ENCODE measurements around the gene ZNF14. TPM values are rescaled to one million over a fixed set of nuclear protein-coding genes. Genes with fewer than 3 reads are reported as not detected.

ZNF14 gene
- total and polyA plus RNA-seq, 2 of the 13 experiments (the other 11 are each of a cell fraction or from before 2014, with no cell fraction given) = 1.9 to 6.2 TPM

GRCh38 chr19:19775891-19776205, 42.9 kb upstream of the ZNF14 start:
- TSS peak; percentile 98 for BruUV-seq (replicated peaks)
- H3K9ac ChIP-seq (ENCODE audit: insufficient read depth, low read depth, low read length) = peak overlapping the region; percentile 76
- no peak for DNase-seq (ENCODE audit: low spot score)
- H3K9me3 ChIP-seq (ENCODE audit: low read length) = no peaks in the 10 kb centered on the region
- H4K20me1 ChIP-seq (ENCODE audit: insufficient read depth, low read length) = no peaks in the 10 kb centered on the region
- peak overlapping the region; percentile 62 to 99 (median 82) for H3K4me3 ChIP-seq (replicated peaks in 1 of 3; ENCODE audit: insufficient read depth in 1 of 3, low read depth in 2 of 3, low read length in 3 of 3)
- H3K4me2 ChIP-seq (ENCODE audit: low read depth, low read length) = peak overlapping the region; percentile 85
- FAIRE-seq = no peak
- ChIA-PET CTCF (ENCODE audit: low intra/inter-chr PET ratio, low total read pairs) (no interaction called here), POLR2A (interaction anchor here (0.9 to 3.8 kb wide), 13 partner anchors 14 to 889 kb away, joined by 3 to 35 read pairs (median 5); partner anchors contain the start of genes ATP13A1, GATAD2A, GMIP and NDUFA13)
- H3K27me3 ChIP-seq (ENCODE audit: control insufficient read depth in 1 of 2, insufficient read depth in 2 of 2, low read length in 2 of 2) = no peaks in the 10 kb centered on the region; a peak in 1 of 5 replicates
- H3K36me3 ChIP-seq (replicated peaks in 1 of 2; ENCODE audit: control insufficient read depth in 1 of 2, insufficient read depth in 2 of 2, low read length in 2 of 2) = no peaks in the 10 kb centered on the region
- H3K4me1 ChIP-seq (ENCODE audit: insufficient read depth, low read length) = peaks cover 30% of the 10 kb centered on the region
- H3K27ac ChIP-seq (ENCODE audit: extremely low read length, insufficient read depth, low read length) = peak overlapping the region; percentile 60
- 0% methylated on average over 5 of the region's 11 CpGs for WGBS (ENCODE audit: low lambda C conversion rate)
- H2AFZ ChIP-seq (ENCODE audit: low read length) = no peak overlapping the region
- intact Hi-C loops (cut with micrococcal nuclease; ENCODE audit: unreplicated experiment) (loop anchor here (1.0 to 5.0 kb wide), 3 partner anchors 43 to 107 kb away; partner anchors contain the start of genes ZNF101, ZNF14 and ZNF253), in situ Hi-C loops (cut with HindIII; ENCODE audit: extremely low pct_ligation_motif_present, low pct_unique_long_range_greater_than_20kb) (no loop called here)
- peak; percentile 21 for ATAC-seq
- TF ChIP-seq IRF9 (CRISPR knock-in tag; IDR thresholded peaks at IDR 0.05; ENCODE audit: borderline replicate concordance) = 0 out of 2 replicates have a peak, but pooled peaks have one; percentile 10
- TF ChIP-seq ATF6 (CRISPR knock-in tag; conservative IDR thresholded peaks at IDR 0.05) = no peak
- no peak for TF ChIP-seq EED (CRISPR knock-in tag; IDR thresholded peaks at IDR 0.05)
- TF ChIP-seq ZFP36L1 (CRISPR knock-in tag; IDR thresholded peaks at IDR 0.05) = 0 out of 2 replicates have a peak, but pooled peaks have one; percentile 26
- TF ChIP-seq, protein P1, sequence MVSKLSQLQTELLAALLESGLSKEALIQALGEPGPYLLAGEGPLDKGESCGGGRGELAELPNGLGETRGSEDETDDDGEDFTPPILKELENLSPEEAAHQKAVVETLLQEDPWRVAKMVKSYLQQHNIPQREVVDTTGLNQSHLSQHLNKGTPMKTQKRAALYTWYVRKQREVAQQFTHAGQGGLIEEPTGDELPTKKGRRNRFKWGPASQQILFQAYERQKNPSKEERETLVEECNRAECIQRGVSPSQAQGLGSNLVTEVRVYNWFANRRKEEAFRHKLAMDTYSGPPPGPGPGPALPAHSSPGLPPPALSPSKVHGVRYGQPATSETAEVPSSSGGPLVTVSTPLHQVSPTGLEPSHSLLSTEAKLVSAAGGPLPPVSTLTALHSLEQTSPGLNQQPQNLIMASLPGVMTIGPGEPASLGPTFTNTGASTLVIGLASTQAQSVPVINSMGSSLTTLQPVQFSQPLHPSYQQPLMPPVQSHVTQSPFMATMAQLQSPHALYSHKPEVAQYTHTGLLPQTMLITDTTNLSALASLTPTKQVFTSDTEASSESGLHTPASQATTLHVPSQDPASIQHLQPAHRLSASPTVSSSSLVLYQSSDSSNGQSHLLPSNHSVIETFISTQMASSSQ (IDR thresholded peaks at IDR 0.05; ENCODE audit: low read depth) = 0 out of 2 replicates have a peak, but pooled peaks have one; percentile 5
- TF ChIP-seq, protein P1 (CRISPR knock-in tag; IDR thresholded peaks at IDR 0.05; ENCODE audit: borderline replicate concordance) = no peak
- TF ChIP-seq MAF1 (CRISPR knock-in tag; IDR thresholded peaks at IDR 0.05; ENCODE audit: borderline replicate concordance) = 0 out of 2 replicates have a peak, but pooled peaks have one; percentile 13
- peak; percentile 7; the same call in 1 of the 2 replicates for TF ChIP-seq REPIN1 (CRISPR knock-in tag; IDR thresholded peaks at IDR 0.05; ENCODE audit: borderline replicate concordance, low read depth)
- 0 out of 2 replicates have a peak, but pooled peaks have one; percentile 46 for TF ChIP-seq PAX8 (CRISPR knock-in tag; IDR thresholded peaks at IDR 0.05; ENCODE audit: borderline replicate concordance)
- TF ChIP-seq, protein P2, sequence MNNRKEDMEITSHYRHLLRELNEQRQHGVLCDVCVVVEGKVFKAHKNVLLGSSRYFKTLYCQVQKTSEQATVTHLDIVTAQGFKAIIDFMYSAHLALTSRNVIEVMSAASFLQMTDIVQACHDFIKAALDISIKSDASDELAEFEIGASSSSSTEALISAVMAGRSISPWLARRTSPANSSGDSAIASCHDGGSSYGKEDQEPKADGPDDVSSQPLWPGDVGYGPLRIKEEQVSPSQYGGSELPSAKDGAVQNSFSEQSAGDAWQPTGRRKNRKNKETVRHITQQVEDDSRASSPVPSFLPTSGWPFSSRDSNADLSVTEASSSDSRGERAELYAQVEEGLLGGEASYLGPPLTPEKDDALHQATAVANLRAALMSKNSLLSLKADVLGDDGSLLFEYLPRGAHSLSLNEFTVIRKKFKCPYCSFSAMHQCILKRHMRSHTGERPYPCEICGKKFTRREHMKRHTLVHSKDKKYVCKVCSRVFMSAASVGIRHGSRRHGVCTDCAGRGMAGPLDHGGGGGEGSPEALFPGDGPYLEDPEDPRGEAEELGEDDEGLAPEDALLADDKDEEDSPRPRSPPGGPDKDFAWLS (CRISPR knock-in tag; IDR thresholded peaks at IDR 0.05; ENCODE audit: borderline replicate concordance) = peak; percentile 14; the same call in 1 of the 2 replicates
- 0 out of 2 replicates have a peak, but pooled peaks have one; percentile 6 for TF ChIP-seq BORCS8-MEF2B (CRISPR knock-in tag; IDR thresholded peaks at IDR 0.05)
- peak; percentile 64; the same call in 1 of the 2 replicates for TF ChIP-seq NAIF1 (CRISPR knock-in tag; IDR thresholded peaks at IDR 0.05; ENCODE audit: borderline replicate concordance)
- TF ChIP-seq ZNF343 (CRISPR knock-in tag; IDR thresholded peaks at IDR 0.05) = no peak
- peaks cover 10% of the 10 kb centered on the region for H3K79me2 ChIP-seq (ENCODE audit: insufficient read depth, low read length)
